B cell (primary cell): ENCODE measurements around the gene OR52K1. TPM values are rescaled to one million over a fixed set of nuclear protein-coding genes. Genes with fewer than 3 reads are reported as not detected.

Experiments used
- ATAC-seq: fragments of 200-7000 bp; cut with Tn5 transposase; one replicate; pipeline ENCODE4 v1.10.0; 2021; ENCODE audit warnings: low read depth, mild to moderate bottlenecking, moderate number of reproducible peaks, moderate library complexity
- CTCF ChIA-PET: fragments of 350-600 bp; sonication (Branson Sonifier 250); formaldehyde crosslinking; loops from one replicate; lab custom pipeline; 2021; ENCODE audit warnings: antibody characterized with exemption, inconsistent platforms; lab: Charles Lee
- POLR2A ChIA-PET: fragments of 350-600 bp; sonication (Branson Sonifier 250); formaldehyde crosslinking; loops from one replicate; lab custom pipeline; 2021; ENCODE audit warnings: antibody characterized with exemption; lab: Charles Lee
- DNase-seq: peaks from one replicate; pipeline ENCODE4 v3.0.0; 2013
- H2AFZ ChIP-seq: 2 replicates; pipeline ENCODE4 v1.6.1; 2012; ENCODE audit warnings: mild to moderate bottlenecking, low read depth, low read length; ENCODE audit not compliant: insufficient read depth, poor library complexity, severe bottlenecking
- H3K27ac ChIP-seq, 2 donors: 1 replicate in 1 of 2; 2 replicates in 1 of 2; pipeline ENCODE4 v1.5.1; 2012 to 2013; ENCODE audit warnings: low read length in 2 of 2, mild to moderate bottlenecking in 2 of 2, moderate library complexity in 1 of 2
- H3K27me3 ChIP-seq, 4 experiments: fragments of 200-600 bp in 1 of 4; sonication (generic) in 1 of 4; replicated peaks in 1 of 4; 1 replicate in 2 of 4; 2 replicates in 2 of 4; pipeline versions ENCODE4 v1.6.1 to v1.7.0; 2013 to 2016; ENCODE audit warnings: low read length in 3 of 4, mild to moderate bottlenecking in 2 of 4, mixed read lengths in 1 of 4, moderate library complexity in 1 of 4; ENCODE audit not compliant: insufficient read depth in 4 of 4, control insufficient read depth in 3 of 4; ENCODE audit errors: control extremely low read depth in 1 of 4
- H3K36me3 ChIP-seq, 2 experiments: replicated peaks in 1 of 2; 1 replicate in 1 of 2; 2 replicates in 1 of 2; pipeline versions ENCODE4 v1.6.1 to v1.7.1; 2013; ENCODE audit warnings: low read length in 1 of 2; ENCODE audit not compliant: insufficient read depth in 2 of 2, control insufficient read depth in 1 of 2; ENCODE audit errors: control extremely low read depth in 1 of 2, extremely low read depth in 1 of 2
- H3K4me1 ChIP-seq, 2 donors: fragments of 200-600 bp in 1 of 2; sonication (generic) in 1 of 2; 1 replicate in 1 of 2; 2 replicates in 1 of 2; pipeline versions ENCODE4 v1.5.1 to v1.6.1; 2013 to 2017; ENCODE audit warnings: low read length in 2 of 2; ENCODE audit not compliant: control insufficient read depth in 2 of 2, insufficient read depth in 2 of 2
- H3K4me2 ChIP-seq: replicated peaks from 2 replicates; pipeline ENCODE3; 2012; ENCODE audit warnings: mild to moderate bottlenecking, low read depth, low read length; ENCODE audit not compliant: poor library complexity, severe bottlenecking
- H3K4me3 ChIP-seq, 5 experiments: fragments of 200-600 bp in 1 of 5; sonication (generic) in 1 of 5; 1 replicate in 3 of 5; 2 replicates in 2 of 5; pipeline versions ENCODE4 v1.5.1 to v1.7.0; 2011 to 2016; ENCODE audit warnings: low read length in 4 of 5, mild to moderate bottlenecking in 4 of 5, low read depth in 2 of 5, control low read depth in 1 of 5, moderate library complexity in 1 of 5; ENCODE audit not compliant: insufficient read depth in 1 of 5; ENCODE audit errors: control extremely low read depth in 1 of 5, extremely low read depth in 1 of 5
- H3K79me2 ChIP-seq: fragments of 200-600 bp; sonication (generic); one replicate; pipeline ENCODE4 v1.6.0; 2016; ENCODE audit warnings: low read length; ENCODE audit not compliant: control insufficient read depth, insufficient read depth
- H3K9ac ChIP-seq: fragments of 200-600 bp; sonication (generic); 2 replicates; pipeline ENCODE4 v1.6.1; 2017; ENCODE audit warnings: mild to moderate bottlenecking, low read length, moderate library complexity
- H3K9me3 ChIP-seq, 3 donors: one replicate each; pipeline versions ENCODE4 v1.6.1 to v1.7.1; 2013; ENCODE audit warnings: low read length in 2 of 3; ENCODE audit not compliant: control insufficient read depth in 2 of 3, insufficient read depth in 1 of 3; ENCODE audit errors: control extremely low read depth in 1 of 3
- H4K20me1 ChIP-seq: 2 replicates; pipeline ENCODE4 v1.6.0; 2012; ENCODE audit warnings: mild to moderate bottlenecking, low read length; ENCODE audit not compliant: insufficient read depth, control insufficient read depth, poor library complexity, severe bottlenecking
- H3K27ac Mint-ChIP-seq: one replicate; pipeline ENCODE4 v1.8.0; 2021; ENCODE audit warnings: mixed read lengths
- H3K27me3 Mint-ChIP-seq: one replicate; pipeline ENCODE4 v1.8.0; 2021; ENCODE audit warnings: mixed read lengths
- H3K4me1 Mint-ChIP-seq: one replicate; pipeline ENCODE4 v1.8.0; 2021; ENCODE audit warnings: mixed read lengths
- H3K4me3 Mint-ChIP-seq: one replicate; pipeline ENCODE4 v1.8.0; 2021; ENCODE audit warnings: mixed read lengths
- H3K9me3 Mint-ChIP-seq: one replicate; pipeline ENCODE4 v1.8.0; 2022; ENCODE audit warnings: mixed read lengths; ENCODE audit not compliant: insufficient read depth
- CTCF ChIP-seq: fragments of 200-600 bp; IDR thresholded peaks from one replicate; pipeline ENCODE4 v1.8.0; 2022; ENCODE audit warnings: antibody characterized with exemption, mild to moderate bottlenecking
- EZH2 ChIP-seq: IDR thresholded peaks from 2 replicates; pipeline ENCODE4 v1.6.1; 2012; ENCODE audit warnings: borderline replicate concordance, low read depth, mild to moderate bottlenecking, moderate library complexity, low read length; ENCODE audit not compliant: insufficient read depth, poor library complexity, severe bottlenecking
- WGBS: methylation state at CpG from one replicate; pipeline ENCODE4 v1.1.5; 2013; ENCODE audit warnings: missing lambda C conversion rate; ENCODE audit not compliant: insufficient coverage; 5-methylcytosine and 5-hydroxymethylcytosine counted together
- intact Hi-C: fragments of 100-400 bp; cut with micrococcal nuclease; formaldehyde crosslinking; loops from one replicate; pipeline ENCODE4 v1.10.0; 2022
- polyA minus RNA-seq: library from RNA; depleted of rRNA, polyadenylated mRNA; stranded (reverse); fragments of >200 nt; gene quantifications from 2 replicates; pipeline ENCODE4 v1.2.3, GENCODE V29; 2012
- polyA plus RNA-seq: library from polyadenylated mRNA; depleted of rRNA; stranded (reverse); fragments of >200 nt; gene quantifications from 2 replicates; pipeline ENCODE4 v1.2.3, GENCODE V29; 2012
- total RNA-seq, 2 donors: library from RNA; stranded (reverse); fragments of 120-200 nt in 1 of 2; gene quantifications; 1 replicate in 1 of 2; 2 replicates in 1 of 2; pipeline versions ENCODE4 v1.2.3 to v1.2.4, GENCODE V29; 2013 to 2022

The OR52K1 gene
- total RNA-seq (not detected in 2 replicates), polyA plus RNA-seq (not detected in 2 replicates), polyA minus RNA-seq (not detected in 2 replicates)
- 0.02 TPM for total RNA-seq (2013)

GRCh38 chr11:4482445-4482844 is at the start of gene OR52K1:
TSS of gene OR52K1 (plus strand) at chr11:4482646. CDS start at chr11:4488901, 6,255 bp downstream.
- H2AFZ ChIP-seq: no peak within 1 kb of the TSS
- Mint-ChIP-seq H3K9me3 (no peaks in the 10 kb centered on the region), H3K4me3 (no peak within 1 kb of the TSS), H3K27me3 (no peaks in the 10 kb centered on the region), H3K4me1 (no peaks in the 10 kb centered on the region), H3K27ac (no peak within 1 kb of the TSS)
- no peaks in the 10 kb centered on the region for H3K79me2 ChIP-seq
- no peaks in the 10 kb centered on the region for H3K9me3 ChIP-seq
- TF ChIP-seq EZH2: no peak
- no peak for TF ChIP-seq CTCF
- H3K27ac ChIP-seq: no peak within 1 kb of the TSS
- no peaks in the 10 kb centered on the region for H3K36me3 ChIP-seq
- DNase-seq (no peak), ATAC-seq (no peak)
- H3K4me3 ChIP-seq: no peak within 1 kb of the TSS
- intact Hi-C loops: no loop called here
- H4K20me1 ChIP-seq: no peaks in the 10 kb centered on the region
- ChIA-PET CTCF (no interaction called here), POLR2A (no interaction called here)
- no peaks in the 10 kb centered on the region for H3K4me1 ChIP-seq
- H3K9ac ChIP-seq: no peak within 1 kb of the TSS
- no CpG with 5 or more reads among the region's 2 CpGs for WGBS
- peaks cover 0 to 8% (median 2%) of the 10 kb centered on the region in 4 experiments for H3K27me3 ChIP-seq
- no peak within 1 kb of the TSS for H3K4me2 ChIP-seq

GRCh38 chr11:4433856-4434255 is 48.6 kb upstream of the OR52K1 start:
- Mint-ChIP-seq H3K9me3 (no peaks in the 10 kb centered on the region), H3K27me3 (peaks cover 51% of the 10 kb centered on the region), H3K27ac (no peak overlapping the region), H3K4me1 (no peaks in the 10 kb centered on the region), H3K4me3 (no peak overlapping the region)
- no peak for TF ChIP-seq EZH2
- no peak for TF ChIP-seq CTCF
- H3K4me2 ChIP-seq: no peak overlapping the region
- H3K27ac ChIP-seq: no peak overlapping the region
- no peak overlapping the region for H3K4me3 ChIP-seq
- no peaks in the 10 kb centered on the region for H3K36me3 ChIP-seq
- ChIA-PET POLR2A (no interaction called here), CTCF (no interaction called here)
- H2AFZ ChIP-seq: no peak overlapping the region
- DNase-seq (no peak), ATAC-seq (no peak)
- no peaks in the 10 kb centered on the region for H3K79me2 ChIP-seq
- H3K9ac ChIP-seq: no peak overlapping the region
- H3K27me3 ChIP-seq: no peaks in the 10 kb centered on the region
- no CpG with 5 or more reads among the region's 2 CpGs for WGBS
- no peaks in the 10 kb centered on the region for H4K20me1 ChIP-seq
- H3K4me1 ChIP-seq: no peaks in the 10 kb centered on the region
- no peaks in the 10 kb centered on the region for H3K9me3 ChIP-seq
- intact Hi-C loops: no loop called here
